H1 (cell line): ENCODE results near the gene SKIC8. TPM values are rescaled to one million over a fixed set of nuclear protein-coding genes. Genes with fewer than 3 reads are reported as not detected.

Experiments used
- CTCF ChIA-PET: fragments of 300-600 bp; sonication (Branson Sonifier 250); formaldehyde crosslinking; loops from one replicate; lab custom pipeline; 2021; ENCODE audit not compliant: partially characterized antibody; lab: Charles Lee
- POLR2A ChIA-PET: fragments of 300-600 bp; sonication (Branson Sonifier 250); formaldehyde crosslinking; loops from one replicate; lab custom pipeline; 2021; ENCODE audit warnings: inconsistent platforms; ENCODE audit not compliant: partially characterized antibody; lab: Charles Lee
- DNase-seq, 2 experiments: peaks; one replicate each; pipeline versions ENCODE4 v3.0.0 to v3.0.0-alpha.2; 2010 to 2022; ENCODE audit warnings: low spot score in 2 of 2, low read depth in 1 of 2, mixed read lengths in 1 of 2
- FAIRE-seq: peaks from 2 replicates; lab custom pipeline; 2011; peaks lifted over from hg19 to GRCh38; lab: Jason Lieb, UNC
- H2AFZ ChIP-seq: 2 replicates; pipeline ENCODE4 v1.8.1; 2012; ENCODE audit warnings: low read length, inconsistent platforms
- H2AK5ac ChIP-seq: 2 replicates; pipeline ENCODE4 v1.6.1; 2013; ENCODE audit warnings: low read depth, low read length
- H2BK120ac ChIP-seq: replicated peaks from 2 replicates; pipeline ENCODE3; 2013; ENCODE audit warnings: low read depth, low read length, inconsistent platforms
- H2BK12ac ChIP-seq: 2 replicates; pipeline ENCODE4 v1.6.1; 2013; ENCODE audit warnings: low read depth, low read length
- H2BK15ac ChIP-seq: 2 replicates; pipeline ENCODE4 v1.6.1; 2013; ENCODE audit warnings: low read length
- H2BK20ac ChIP-seq: 2 replicates; pipeline ENCODE4 v1.6.1; 2013; ENCODE audit warnings: low read length
- H2BK5ac ChIP-seq: 2 replicates; pipeline ENCODE4 v1.6.1; 2013; ENCODE audit warnings: low read depth, low read length
- H3K14ac ChIP-seq: 2 replicates; pipeline ENCODE4 v1.6.1; 2013; ENCODE audit warnings: inconsistent platforms; ENCODE audit not compliant: insufficient read length
- H3K18ac ChIP-seq: 2 replicates; pipeline ENCODE4 v1.6.1; 2013; ENCODE audit warnings: low read length; ENCODE audit errors: extremely low read depth
- H3K23ac ChIP-seq: 2 replicates; pipeline ENCODE4 v1.6.1; 2013; ENCODE audit warnings: inconsistent platforms; ENCODE audit not compliant: insufficient read length
- H3K23me2 ChIP-seq: 2 replicates; pipeline ENCODE4 v1.6.1; 2013; ENCODE audit warnings: low read depth, low read length
- H3K27ac ChIP-seq: 2 replicates; pipeline ENCODE4 v1.6.1; 2011; ENCODE audit warnings: low read depth, low read length, inconsistent platforms
- H3K27me3 ChIP-seq, 4 experiments: replicated peaks in 1 of 4; 1 replicate in 1 of 4; 2 replicates in 3 of 4; pipeline versions ENCODE4 v1.6.1 to v1.8.1; 2011 to 2013; ENCODE audit warnings: low read length in 3 of 4, mild to moderate bottlenecking in 3 of 4, inconsistent platforms in 2 of 4, mixed read lengths in 2 of 4, moderate library complexity in 1 of 4; ENCODE audit not compliant: control insufficient read depth in 3 of 4, insufficient read depth in 3 of 4; ENCODE audit errors: extremely low read depth in 1 of 4
- H3K36me3 ChIP-seq, 4 experiments: 2 replicates each; pipeline versions ENCODE4 v1.6.1 to v1.8.1; 2011 to 2013; ENCODE audit warnings: mild to moderate bottlenecking in 4 of 4, low read length in 3 of 4, moderate library complexity in 2 of 4, control low read depth in 1 of 4, inconsistent platforms in 1 of 4; ENCODE audit not compliant: insufficient read depth in 4 of 4, control insufficient read depth in 2 of 4
- H3K4ac ChIP-seq: replicated peaks from 2 replicates; pipeline ENCODE3; 2013; ENCODE audit warnings: low read length, low read depth, mixed read lengths, inconsistent platforms; ENCODE audit not compliant: insufficient read length
- H3K4me1 ChIP-seq, 4 experiments: replicated peaks in 1 of 4; 1 replicate in 1 of 4; 2 replicates in 3 of 4; pipeline versions ENCODE4 v1.6.1 to v1.8.1; 2011 to 2013; ENCODE audit warnings: low read length in 3 of 4, inconsistent platforms in 2 of 4, mixed read lengths in 1 of 4; ENCODE audit not compliant: insufficient read depth in 4 of 4, control insufficient read depth in 3 of 4
- H3K4me2 ChIP-seq, 2 experiments: 2 replicates each; pipeline versions ENCODE4 v1.6.1 to v1.8.1; 2011 to 2013; ENCODE audit warnings: low read depth in 2 of 2, low read length in 2 of 2, control low read depth in 1 of 2, inconsistent platforms in 1 of 2, mild to moderate bottlenecking in 1 of 2; ENCODE audit not compliant: insufficient read depth in 1 of 2
- H3K4me3 ChIP-seq, 4 experiments: fragments of 200-600, 300-600 bp in 1 of 4; sonication (generic), shearing (Covaris generic), sonication (Bioruptor Twin) in 1 of 4; 2 replicates each; pipeline versions ENCODE4 v1.5.1 to v1.8.1; 2011 to 2016; ENCODE audit warnings: low read length in 4 of 4, low read depth in 3 of 4, control low read depth in 2 of 4, inconsistent platforms in 2 of 4, mild to moderate bottlenecking in 2 of 4, mixed read lengths in 1 of 4, moderate library complexity in 1 of 4; ENCODE audit not compliant: insufficient read depth in 2 of 4; ENCODE audit errors: extremely low read depth in 1 of 4
- H3K56ac ChIP-seq: replicated peaks from 2 replicates; pipeline ENCODE3; 2013; ENCODE audit warnings: low read depth, mild to moderate bottlenecking, mixed read lengths, low read length, inconsistent platforms; ENCODE audit not compliant: insufficient read length
- H3K79me1 ChIP-seq: 2 replicates; pipeline ENCODE4 v1.6.1; 2013; ENCODE audit warnings: low read depth, low read length, control low read depth
- H3K79me2 ChIP-seq, 2 experiments: 2 replicates each; pipeline versions ENCODE4 v1.6.1 to v1.8.1; 2012 to 2013; ENCODE audit warnings: low read length in 2 of 2, mild to moderate bottlenecking in 2 of 2, inconsistent platforms in 1 of 2; ENCODE audit not compliant: insufficient read depth in 2 of 2, control insufficient read depth in 1 of 2
- H3K9ac ChIP-seq, 4 experiments: replicated peaks in 1 of 4; 1 replicate in 1 of 4; 2 replicates in 3 of 4; pipeline versions ENCODE4 v1.6.1 to v1.8.1; 2011 to 2013; ENCODE audit warnings: low read depth in 3 of 4, low read length in 3 of 4, control low read depth in 2 of 4, mild to moderate bottlenecking in 2 of 4, moderate library complexity in 2 of 4, inconsistent platforms in 1 of 4; ENCODE audit errors: extremely low read depth in 1 of 4
- H3K9me3 ChIP-seq, 2 experiments: 2 replicates each; pipeline versions ENCODE4 v1.6.1 to v1.8.1; 2012 to 2013; ENCODE audit warnings: mild to moderate bottlenecking in 2 of 2, moderate library complexity in 2 of 2, control low read depth in 1 of 2, inconsistent platforms in 1 of 2, low read depth in 1 of 2, low read length in 1 of 2, mixed read lengths in 1 of 2; ENCODE audit not compliant: insufficient read depth in 2 of 2
- H4K20me1 ChIP-seq, 2 experiments: replicated peaks in 1 of 2; 2 replicates each; pipeline versions ENCODE3 to v1.8.1; 2011 to 2013; ENCODE audit warnings: inconsistent platforms in 2 of 2, low read length in 2 of 2, mild to moderate bottlenecking in 1 of 2; ENCODE audit not compliant: insufficient read depth in 2 of 2, control insufficient read depth in 1 of 2
- H4K5ac ChIP-seq: 2 replicates; pipeline ENCODE4 v1.6.1; 2013; ENCODE audit warnings: low read length, low read depth, mixed read lengths, inconsistent platforms; ENCODE audit not compliant: insufficient read length
- H4K8ac ChIP-seq: 2 replicates; pipeline ENCODE4 v1.8.0; 2013; ENCODE audit warnings: mild to moderate bottlenecking, moderate library complexity, low read length, inconsistent platforms; ENCODE audit not compliant: insufficient read depth; ENCODE audit errors: extremely low read depth
- H4K91ac ChIP-seq: replicated peaks from 2 replicates; pipeline ENCODE3; 2013; ENCODE audit warnings: low read length, mixed read lengths, inconsistent platforms; ENCODE audit not compliant: insufficient read length
- MAFK ChIP-seq: IDR thresholded peaks from 2 replicates; pipeline ENCODE4 v1.6.1; 2012; ENCODE audit warnings: low read depth, mild to moderate bottlenecking, improper control_type of control experiment, low read length
- SP2 ChIP-seq: IDR thresholded peaks from 2 replicates; pipeline ENCODE4 v1.6.1; 2012; ENCODE audit warnings: mild to moderate bottlenecking, low read length, inconsistent platforms
- WGBS, 2 experiments: shearing (Covaris generic) in 1 of 2; methylation state at CpG; one replicate each; pipeline versions ENCODE4 v1.1.6 to v1.1.7; 2013 to 2015; ENCODE audit warnings: low lambda C conversion rate in 2 of 2, mixed read lengths in 2 of 2, inconsistent platforms in 1 of 2, low coverage in 1 of 2, missing lambda C conversion rate in 1 of 2; ENCODE audit not compliant: insufficient replicate concordance in 2 of 2, insufficient coverage in 1 of 2, insufficient read length in 1 of 2; ENCODE audit errors: extremely low coverage in 1 of 2, missing lambda C conversion rate in 1 of 2; 5-methylcytosine and 5-hydroxymethylcytosine counted together
- polyA plus RNA-seq, 7 experiments: library from polyadenylated mRNA; depleted of rRNA in 3 of 7; stranded (reverse) in 5 of 7; unstranded in 2 of 7; fragments of >200 nt in 5 of 7; fragments of 200-250 nt in 2 of 7; gene quantifications; 1 replicate in 5 of 7; 2 replicates in 1 of 7; 4 replicates in 1 of 7; pipeline versions ENCODE4 v1.2.1 to v1.2.3, GENCODE V29; 2011 to 2013; ENCODE audit warnings: missing spikeins in 2 of 7, mixed read lengths in 2 of 7
- small RNA-seq: library from polyadenylated mRNA; stranded (forward); fragments of <200 nt; extraction: miRNeasy Mini kit (QIAGEN cat#:217004); gene quantifications from one replicate; pipeline ENCODE3, GENCODE V24; 2013; ENCODE audit not compliant: insufficient read depth
- total RNA-seq: library from RNA; stranded (reverse); fragmentation: NEBNext Ultra II Directional; extraction: Animal tissue kit (Norgen Biotek cat#: 25700); gene quantifications from 2 replicates; pipeline ENCODE4 v1.2.1, GENCODE V29; 2021

Gene SKIC8
- total and polyA plus RNA-seq, 2 of the 8 experiments (the other 6 are each of a cell fraction or from before 2014, with no cell fraction given), result 44.2 to 77.7 TPM

- no peak for DNase-seq
- Histone ChIP-seq H3K79me1 (no peaks in the 10 kb centered on the region), H3K4me2 (0 out of 4 replicates have a peak overlapping the region, but pooled peaks of 1 of the 2 experiments have one; percentile 11), H3K23me2 (no peaks in the 10 kb centered on the region; the same call in 1 of the 2 replicates), H3K36me3 (no peaks in the 10 kb centered on the region), H2AFZ (peak overlapping the region; percentile 25; the same call in 1 of the 2 replicates), H3K23ac (no peak overlapping the region), H2BK12ac (peak overlapping the region; percentile 45; the same call in 1 of the 2 replicates), H2BK5ac (peak overlapping the region; percentile 56; the same call in 1 of the 2 replicates), H2BK20ac (peak overlapping the region; percentile 100; the same call in 1 of the 2 replicates), H3K4me3 (no peak overlapping the region), H2BK120ac (peak overlapping the region; percentile 24), H3K18ac (peak overlapping the region; percentile 78; the same call in 1 of the 2 replicates), H4K20me1 (no peaks in the 10 kb centered on the region), H4K91ac (peak overlapping the region; percentile 45), H3K4ac (peak overlapping the region; percentile 44), H3K9me3 (no peaks in the 10 kb centered on the region), H2AK5ac (no peak overlapping the region), H4K8ac (no peak overlapping the region), H3K56ac (no peak overlapping the region), H2BK15ac (no peak overlapping the region), H3K14ac (no peak overlapping the region), H3K27ac (no peak overlapping the region), H4K5ac (no peak overlapping the region), H3K27me3 (no peaks in the 10 kb centered on the region), H3K79me2 (no peaks in the 10 kb centered on the region), H3K4me1 (peaks cover 6 to 16% (median 14%) of the 10 kb centered on the region in 4 experiments), H3K9ac (no peak overlapping the region)
- whole genome bisulfite sequencing, 2 experiments, result 82% methylated on average over 11 of the region's 11 CpGs; no CpG with 5 or more reads in 1 of the 2 experiments
- POLR2A ChIA-PET, result no interaction called here
- CTCF ChIA-PET, result interaction anchor here (0.8 to 16.2 kb wide), 4 partner anchors 27 to 113 kb away, joined by 4 to 285 read pairs (median 26); no protein-coding TSS in a partner anchor
- no peak for FAIRE-seq
- TF ChIP-seq MAFK (no peak), SP2 (no peak)
Observed at GRCh38 chr15:78233496-78233895, 65.9 kb downstream of the SKIC8 start.

Small RNA genes within 50 kb of the gene (small RNA-seq; reads per million reads assigned to genes)
- not detected for gene AC090607.5

Other genes with a start within 250 kb of the SKIC8 start
- gene TBC1D2B, start 221.9 kb downstream of the SKIC8 start, total RNA-seq, result 15.4 and 19.5 TPM in 2 replicates
- gene TBC1D2B, start 221.9 kb downstream of the SKIC8 start, polyA plus RNA-seq (2011; rRNA removed), result 11.9 and 13.6 TPM in 2 replicates
- not detected in 2 replicates for gene SH2D7, start 207.0 kb downstream of the SKIC8 start, total RNA-seq
- gene SH2D7, start 207.0 kb downstream of the SKIC8 start, polyA plus RNA-seq (2011; rRNA removed), result not detected in 2 replicates
- gene CIB2, start 168.2 kb downstream of the SKIC8 start, total RNA-seq, result 45.8 and 46.8 TPM in 2 replicates
- gene CIB2, start 168.2 kb downstream of the SKIC8 start, polyA plus RNA-seq (2011; rRNA removed), result 41.5 and 52.0 TPM in 2 replicates
- gene IDH3A, start 150.2 kb downstream of the SKIC8 start, total RNA-seq, result 36.8 and 41.5 TPM in 2 replicates
- 15.1 and 23.4 TPM in 2 replicates for gene IDH3A, start 150.2 kb downstream of the SKIC8 start, polyA plus RNA-seq (2011; rRNA removed)
- gene ACSBG1, start 65.0 kb downstream of the SKIC8 start, total RNA-seq, result 6.1 and 7.1 TPM in 2 replicates
- gene ACSBG1, start 65.0 kb downstream of the SKIC8 start, polyA plus RNA-seq (2011; rRNA removed), result 5.4 and 11.9 TPM in 2 replicates
- 2.5 and 3.6 TPM in 2 replicates for gene DNAJA4, start 35.0 kb downstream of the SKIC8 start, total RNA-seq
- gene DNAJA4, start 35.0 kb downstream of the SKIC8 start, polyA plus RNA-seq (2011; rRNA removed), result 5.1 and 6.2 TPM in 2 replicates
- gene CRABP1, start 40.7 kb upstream of the SKIC8 start, total RNA-seq, result 385 and 388 TPM in 2 replicates
- gene CRABP1, start 40.7 kb upstream of the SKIC8 start, polyA plus RNA-seq (2011; rRNA removed), result 600 and 655 TPM in 2 replicates
- gene IREB2, start 138.6 kb upstream of the SKIC8 start, total RNA-seq, result 99.7 and 103 TPM in 2 replicates
- gene IREB2, start 138.6 kb upstream of the SKIC8 start, polyA plus RNA-seq (2011; rRNA removed), result 15.7 and 21.0 TPM in 2 replicates
- 3.1 and 3.7 TPM in 2 replicates for gene HYKK, start 208.0 kb upstream of the SKIC8 start, total RNA-seq
- 1.7 and 2.0 TPM in 2 replicates for gene HYKK, start 208.0 kb upstream of the SKIC8 start, polyA plus RNA-seq (2011; rRNA removed)
- gene PSMA4, start 240.8 kb upstream of the SKIC8 start, total RNA-seq, result 336 and 348 TPM in 2 replicates
- 217 and 445 TPM in 2 replicates for gene PSMA4, start 240.8 kb upstream of the SKIC8 start, polyA plus RNA-seq (2011; rRNA removed)